NCI-H69 (cell line): ENCODE data around the gene STARD3.

Experiments
- DNase-seq: peaks from one replicate; lab custom pipeline; 2025; lab: John Stamatoyannopoulos, UW

STARD3 gene

GRCh38 chr17:39672522-39673334 lies 35.8 kb downstream of the STARD3 start:
- DNase-seq: no peak

GRCh38 chr17:39673335-39674081 lies 36.6 kb downstream of the STARD3 start:
- no peak for DNase-seq

- no peak for DNase-seq
Measured at GRCh38 chr17:39674179-39674578, 37.2 kb downstream of the STARD3 start.

GRCh38 chr17:39674702-39675389 lies 37.9 kb downstream of the STARD3 start:
- peak; percentile 87 for DNase-seq

GRCh38 chr17:39675390-39676082 lies 38.6 kb downstream of the STARD3 start:
- peak; percentile 24 for DNase-seq

- DNase-seq: peak; percentile 85
Measured at GRCh38 chr17:39676198-39676819, 39.4 kb downstream of the STARD3 start.

GRCh38 chr17:39677072-39677471 lies 40.1 kb downstream of the STARD3 start:
- no peak for DNase-seq

- DNase-seq: peak; percentile 10
Measured at GRCh38 chr17:39677542-39678339, 40.8 kb downstream of the STARD3 start.

- DNase-seq: no peak
Measured at GRCh38 chr17:39678340-39679116, 41.6 kb downstream of the STARD3 start.

- DNase-seq: no peak
Measured at GRCh38 chr17:39679521-39680192, 42.7 kb downstream of the STARD3 start.

GRCh38 chr17:39683295-39683939 lies 46.5 kb downstream of the STARD3 start:
- no peak for DNase-seq

- no peak for DNase-seq
Measured at GRCh38 chr17:39684369-39685192, 47.6 kb downstream of the STARD3 start.

- no peak for DNase-seq
Measured at GRCh38 chr17:39687101-39687545, 50.2 kb downstream of the STARD3 start.

- DNase-seq: peak; percentile 92
Measured at GRCh38 chr17:39687546-39688474, 50.9 kb downstream of the STARD3 start, which contains the start of gene PGAP3. PGAP3 (minus strand) TSS chr17:39688057; CDS start chr17:39688014, 43 bp downstream.

GRCh38 chr17:39688475-39688835 lies 51.5 kb downstream of the STARD3 start:
- no peak for DNase-seq

GRCh38 chr17:39688945-39689344 lies 52.0 kb downstream of the STARD3 start:
- no peak for DNase-seq

GRCh38 chr17:39694593-39694992 lies 57.6 kb downstream of the STARD3 start:
- no peak for DNase-seq
